ENCODE results near the gene MBD6.
"Not testable (repeated sequence)": the region's sequence is repeated elsewhere in the genome, so short reads cannot be mapped to it uniquely, and the experiment has no call there.

DNA sequence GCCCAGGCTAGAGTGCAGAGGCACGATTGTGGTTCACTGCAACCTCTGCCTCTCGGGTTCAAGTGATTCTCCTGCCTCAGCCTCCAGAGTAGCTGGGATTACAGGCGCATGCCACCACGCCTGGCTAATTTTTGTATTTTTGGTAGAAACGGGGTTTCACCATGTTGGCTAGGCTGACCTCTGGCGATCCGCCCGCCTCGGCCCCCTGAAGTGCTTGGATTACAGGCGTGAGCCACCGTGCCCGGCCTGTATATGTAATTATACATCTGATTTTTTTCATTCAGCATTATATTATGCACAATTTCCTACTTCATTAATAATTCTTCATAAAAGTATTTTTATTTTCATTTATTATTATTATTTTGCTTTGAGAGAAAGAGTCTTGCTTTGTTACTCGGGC lies 47.8 kb downstream of the MBD6 start:
- TF ChIP-seq, protein P1, sequence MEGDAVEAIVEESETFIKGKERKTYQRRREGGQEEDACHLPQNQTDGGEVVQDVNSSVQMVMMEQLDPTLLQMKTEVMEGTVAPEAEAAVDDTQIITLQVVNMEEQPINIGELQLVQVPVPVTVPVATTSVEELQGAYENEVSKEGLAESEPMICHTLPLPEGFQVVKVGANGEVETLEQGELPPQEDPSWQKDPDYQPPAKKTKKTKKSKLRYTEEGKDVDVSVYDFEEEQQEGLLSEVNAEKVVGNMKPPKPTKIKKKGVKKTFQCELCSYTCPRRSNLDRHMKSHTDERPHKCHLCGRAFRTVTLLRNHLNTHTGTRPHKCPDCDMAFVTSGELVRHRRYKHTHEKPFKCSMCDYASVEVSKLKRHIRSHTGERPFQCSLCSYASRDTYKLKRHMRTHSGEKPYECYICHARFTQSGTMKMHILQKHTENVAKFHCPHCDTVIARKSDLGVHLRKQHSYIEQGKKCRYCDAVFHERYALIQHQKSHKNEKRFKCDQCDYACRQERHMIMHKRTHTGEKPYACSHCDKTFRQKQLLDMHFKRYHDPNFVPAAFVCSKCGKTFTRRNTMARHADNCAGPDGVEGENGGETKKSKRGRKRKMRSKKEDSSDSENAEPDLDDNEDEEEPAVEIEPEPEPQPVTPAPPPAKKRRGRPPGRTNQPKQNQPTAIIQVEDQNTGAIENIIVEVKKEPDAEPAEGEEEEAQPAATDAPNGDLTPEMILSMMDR (IDR thresholded peaks at IDR 0.05; ENCODE audit: insufficient read depth, low read length, poor library complexity, severe bottlenecking) = not testable (repeated sequence)
- TF ChIP-seq EZH2phosphoT487 (conservative IDR thresholded peaks at IDR 0.05; ENCODE audit: low read length) = not testable (repeated sequence)

Data from SU-DHL-6 (cell line).